ENCODE data around the gene CRKL. TPM values are rescaled to one million over a fixed set of nuclear protein-coding genes. Genes with fewer than 3 reads are reported as not detected.
A peak's percentile ranks its signal among the peaks of the same experiment; 100 is the strongest.
"Not testable (repeated sequence)": the region's sequence is repeated elsewhere in the genome, so short reads cannot be mapped to it uniquely, and the experiment has no call there.

CRKL gene
- total and polyA plus RNA-seq, 4 donors = 12.0 to 45.5 (median 22.6) TPM

DNA sequence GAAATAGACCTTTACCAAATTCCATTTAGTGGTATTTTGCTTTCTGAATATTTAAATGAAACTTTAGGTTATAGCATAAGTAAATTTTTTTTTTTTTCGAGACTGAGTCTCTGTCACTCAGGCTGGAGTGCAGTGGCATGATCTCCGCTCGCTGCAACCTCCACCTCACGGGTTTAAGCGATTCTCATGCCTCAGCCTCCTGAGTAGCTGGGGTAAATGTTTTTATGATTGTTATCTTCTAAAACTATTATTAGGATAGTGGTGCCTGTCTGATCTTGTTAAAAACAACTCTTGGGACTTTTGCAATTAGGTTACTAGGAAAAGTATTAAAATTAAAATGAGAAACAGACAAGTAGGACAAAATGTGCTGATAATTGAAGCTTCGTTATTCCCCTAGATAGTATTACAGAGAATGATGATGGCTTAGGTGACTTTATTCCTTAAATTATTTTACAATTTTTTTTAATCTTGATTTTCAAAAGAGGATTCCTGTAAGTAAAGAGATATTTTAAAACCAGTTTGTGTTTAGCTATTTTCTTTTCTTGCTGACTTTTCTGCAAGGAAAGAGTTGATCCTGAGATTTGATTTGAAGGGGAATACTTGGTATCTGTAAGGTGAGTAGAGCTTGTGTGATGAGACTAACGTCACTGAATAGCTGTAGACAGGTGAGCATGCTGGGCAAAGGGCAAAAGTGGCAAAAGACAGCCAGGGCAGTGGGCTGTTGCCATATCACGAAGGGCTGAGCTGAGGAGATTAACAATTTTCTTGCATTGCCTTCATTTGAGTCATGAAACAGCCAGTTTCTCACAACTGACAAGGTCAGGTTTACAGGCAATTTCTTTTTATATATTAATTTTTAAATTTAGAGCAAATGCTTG, 20.8 kb downstream of the CRKL start:
- Histone ChIP-seq H3K4me1 (ENCODE audit: control insufficient read depth in 4 of 4, insufficient read depth in 4 of 4, low read length in 3 of 4) (peaks cover 8 to 49% (median 40%) of the 10 kb centered on the region in 4 donors), H3K27me3 (ENCODE audit: control insufficient read depth in 4 of 4, insufficient read depth in 4 of 4, low read length in 3 of 4) (no peaks in the 10 kb centered on the region), H3K27ac (ENCODE audit: low read depth in 1 of 2, low read length in 2 of 2) (peak overlapping the region in 1 of 2 donors; percentile 14), H3K9me3 (ENCODE audit: control insufficient read depth in 4 of 4, low read length in 3 of 4) (no peaks in the 10 kb centered on the region), H3K36me3 (ENCODE audit: control insufficient read depth in 4 of 4, insufficient read depth in 3 of 4, low read depth in 1 of 4, low read length in 3 of 4) (peaks cover 2 to 7% (median 3%) of the 10 kb centered on the region in 4 donors), H3K4me3 (ENCODE audit: low read depth in 1 of 3, low read length in 3 of 3) (no peak overlapping the region), H3K9ac (ENCODE audit: low read depth in 1 of 2, low read length in 2 of 2) (peak overlapping the region in 1 of 2 donors; percentile 51)
- 70% methylated on average over 8 of the region's 8 CpGs for WGBS
- no peak for DNase-seq (ENCODE audit: low spot score)
- TF ChIP-seq HNF4A (conservative IDR thresholded peaks at IDR 0.05) = peak; percentile 70 to 84
- TF ChIP-seq YY1 (IDR thresholded peaks at IDR 0.05) = peak; percentile 20
- TF ChIP-seq RXRA (IDR thresholded peaks at IDR 0.05) = peak in 1 of 2 donors; percentile 53
- no peak for TF ChIP-seq GABPA (IDR thresholded peaks at IDR 0.05 in 1 of 2, conservative IDR thresholded peaks at IDR 0.05 in 1 of 2)
- TF ChIP-seq RAD21 (IDR thresholded peaks at IDR 0.05) = no peak
- TF ChIP-seq, protein P1, sequence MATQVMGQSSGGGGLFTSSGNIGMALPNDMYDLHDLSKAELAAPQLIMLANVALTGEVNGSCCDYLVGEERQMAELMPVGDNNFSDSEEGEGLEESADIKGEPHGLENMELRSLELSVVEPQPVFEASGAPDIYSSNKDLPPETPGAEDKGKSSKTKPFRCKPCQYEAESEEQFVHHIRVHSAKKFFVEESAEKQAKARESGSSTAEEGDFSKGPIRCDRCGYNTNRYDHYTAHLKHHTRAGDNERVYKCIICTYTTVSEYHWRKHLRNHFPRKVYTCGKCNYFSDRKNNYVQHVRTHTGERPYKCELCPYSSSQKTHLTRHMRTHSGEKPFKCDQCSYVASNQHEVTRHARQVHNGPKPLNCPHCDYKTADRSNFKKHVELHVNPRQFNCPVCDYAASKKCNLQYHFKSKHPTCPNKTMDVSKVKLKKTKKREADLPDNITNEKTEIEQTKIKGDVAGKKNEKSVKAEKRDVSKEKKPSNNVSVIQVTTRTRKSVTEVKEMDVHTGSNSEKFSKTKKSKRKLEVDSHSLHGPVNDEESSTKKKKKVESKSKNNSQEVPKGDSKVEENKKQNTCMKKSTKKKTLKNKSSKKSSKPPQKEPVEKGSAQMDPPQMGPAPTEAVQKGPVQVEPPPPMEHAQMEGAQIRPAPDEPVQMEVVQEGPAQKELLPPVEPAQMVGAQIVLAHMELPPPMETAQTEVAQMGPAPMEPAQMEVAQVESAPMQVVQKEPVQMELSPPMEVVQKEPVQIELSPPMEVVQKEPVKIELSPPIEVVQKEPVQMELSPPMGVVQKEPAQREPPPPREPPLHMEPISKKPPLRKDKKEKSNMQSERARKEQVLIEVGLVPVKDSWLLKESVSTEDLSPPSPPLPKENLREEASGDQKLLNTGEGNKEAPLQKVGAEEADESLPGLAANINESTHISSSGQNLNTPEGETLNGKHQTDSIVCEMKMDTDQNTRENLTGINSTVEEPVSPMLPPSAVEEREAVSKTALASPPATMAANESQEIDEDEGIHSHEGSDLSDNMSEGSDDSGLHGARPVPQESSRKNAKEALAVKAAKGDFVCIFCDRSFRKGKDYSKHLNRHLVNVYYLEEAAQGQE (IDR thresholded peaks at IDR 0.05) = no peak
- no peak for TF ChIP-seq EGR1 (IDR thresholded peaks at IDR 0.05; ENCODE audit: low read depth in 2 of 2)
- TF ChIP-seq NR2F2 (IDR thresholded peaks at IDR 0.05) = no peak
- TF ChIP-seq SP1 (IDR thresholded peaks at IDR 0.05) = peak; percentile 25
- TF ChIP-seq HNF4G (IDR thresholded peaks at IDR 0.05) = peak; percentile 8

DNA sequence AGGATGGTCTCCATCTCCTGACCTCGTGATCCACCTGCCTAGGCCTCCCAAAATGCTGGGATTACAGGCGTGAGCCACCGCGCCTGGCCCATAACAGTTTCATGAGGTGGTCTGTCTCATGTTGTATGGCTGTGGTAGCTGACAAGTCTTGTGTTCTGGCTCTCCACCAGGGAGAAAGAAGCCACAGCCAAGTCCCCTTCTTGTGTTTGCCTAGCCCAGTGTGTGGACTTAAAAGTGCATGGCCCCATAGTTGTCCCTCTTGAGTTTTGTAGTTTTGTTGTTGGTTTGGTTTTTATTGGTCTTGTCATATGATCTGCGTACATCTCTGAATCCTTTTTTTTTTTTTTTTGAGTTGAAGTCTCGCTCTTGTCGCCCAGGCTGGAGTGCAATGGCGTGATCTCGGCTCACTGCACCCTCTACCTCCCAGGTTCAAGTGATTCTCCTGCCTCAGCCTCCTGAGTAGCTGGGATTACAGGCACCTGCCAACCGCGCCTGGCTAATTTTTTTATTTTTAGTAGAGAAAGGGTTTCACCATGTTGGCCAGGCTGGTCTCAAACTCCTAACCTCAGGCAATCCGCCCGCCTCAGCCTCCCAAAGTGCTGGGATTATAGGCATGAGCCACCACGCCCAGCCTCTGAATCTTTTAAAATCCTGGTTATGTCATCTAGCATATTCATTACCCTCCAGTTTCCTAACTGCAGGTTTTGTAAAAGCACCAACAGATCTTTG, 22.4 kb downstream of the CRKL start:
- H3K9me3 ChIP-seq (ENCODE audit: control insufficient read depth in 4 of 4, low read length in 3 of 4); H3K36me3 ChIP-seq (ENCODE audit: control insufficient read depth in 4 of 4, insufficient read depth in 3 of 4, low read depth in 1 of 4, low read length in 3 of 4); H3K4me3 ChIP-seq (ENCODE audit: low read depth in 1 of 3, low read length in 3 of 3); H3K27me3 ChIP-seq (ENCODE audit: control insufficient read depth in 4 of 4, insufficient read depth in 4 of 4, low read length in 3 of 4); DNase-seq (ENCODE audit: low spot score); H3K27ac ChIP-seq (ENCODE audit: low read depth in 1 of 2, low read length in 2 of 2); H3K9ac ChIP-seq (ENCODE audit: low read depth in 1 of 2, low read length in 2 of 2): not testable (repeated sequence)
- peaks cover 8 to 49% (median 40%) of the 10 kb centered on the region in 4 donors for H3K4me1 ChIP-seq (ENCODE audit: control insufficient read depth in 4 of 4, insufficient read depth in 4 of 4, low read length in 3 of 4)
- 95% methylated on average over 14 of the region's 14 CpGs for WGBS

DNA sequence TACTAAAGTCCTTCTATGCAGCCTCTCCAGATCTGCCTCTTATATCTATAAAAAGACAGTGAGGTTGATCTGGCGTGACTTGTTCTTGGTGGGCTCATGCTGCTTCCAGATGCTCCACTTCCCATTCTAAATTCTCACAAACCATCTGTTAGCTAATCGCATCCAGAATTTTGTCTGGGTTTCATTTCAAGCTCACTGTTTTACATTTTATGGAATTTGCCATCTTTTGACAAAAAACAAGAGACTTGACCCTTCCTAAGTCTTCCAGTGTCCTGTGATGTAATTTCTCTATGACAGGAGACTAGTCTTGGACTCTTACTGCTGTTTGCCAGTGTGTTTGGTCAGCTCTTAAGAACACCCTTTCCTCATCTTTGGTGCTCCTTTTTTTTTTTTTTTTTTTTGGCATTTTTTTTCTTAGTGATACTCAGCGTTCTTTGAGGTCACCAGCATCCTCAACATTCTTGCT, 23.0 kb downstream of the CRKL start:
- no peak overlapping the region for H3K4me3 ChIP-seq (ENCODE audit: low read depth in 1 of 3, low read length in 3 of 3)
- peaks cover 0 to 3% (median 2%) of the 10 kb centered on the region in 4 donors for H3K36me3 ChIP-seq (ENCODE audit: control insufficient read depth in 4 of 4, insufficient read depth in 3 of 4, low read depth in 1 of 4, low read length in 3 of 4)
- DNase-seq (ENCODE audit: low spot score) = no peak
- H3K4me1 ChIP-seq (ENCODE audit: control insufficient read depth in 4 of 4, insufficient read depth in 4 of 4, low read length in 3 of 4) = peaks cover 8 to 50% (median 41%) of the 10 kb centered on the region in 4 donors
- TF ChIP-seq, protein P2, sequence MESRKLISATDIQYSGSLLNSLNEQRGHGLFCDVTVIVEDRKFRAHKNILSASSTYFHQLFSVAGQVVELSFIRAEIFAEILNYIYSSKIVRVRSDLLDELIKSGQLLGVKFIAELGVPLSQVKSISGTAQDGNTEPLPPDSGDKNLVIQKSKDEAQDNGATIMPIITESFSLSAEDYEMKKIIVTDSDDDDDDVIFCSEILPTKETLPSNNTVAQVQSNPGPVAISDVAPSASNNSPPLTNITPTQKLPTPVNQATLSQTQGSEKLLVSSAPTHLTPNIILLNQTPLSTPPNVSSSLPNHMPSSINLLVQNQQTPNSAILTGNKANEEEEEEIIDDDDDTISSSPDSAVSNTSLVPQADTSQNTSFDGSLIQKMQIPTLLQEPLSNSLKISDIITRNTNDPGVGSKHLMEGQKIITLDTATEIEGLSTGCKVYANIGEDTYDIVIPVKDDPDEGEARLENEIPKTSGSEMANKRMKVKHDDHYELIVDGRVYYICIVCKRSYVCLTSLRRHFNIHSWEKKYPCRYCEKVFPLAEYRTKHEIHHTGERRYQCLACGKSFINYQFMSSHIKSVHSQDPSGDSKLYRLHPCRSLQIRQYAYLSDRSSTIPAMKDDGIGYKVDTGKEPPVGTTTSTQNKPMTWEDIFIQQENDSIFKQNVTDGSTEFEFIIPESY (IDR thresholded peaks at IDR 0.05) = no peak
- peak overlapping the region in 1 of 2 donors; percentile 5 for H3K27ac ChIP-seq (ENCODE audit: low read depth in 1 of 2, low read length in 2 of 2)
- no peaks in the 10 kb centered on the region for H3K27me3 ChIP-seq (ENCODE audit: control insufficient read depth in 4 of 4, insufficient read depth in 4 of 4, low read length in 3 of 4)
- H3K9ac ChIP-seq (ENCODE audit: low read depth in 1 of 2, low read length in 2 of 2) = no peak overlapping the region
- no peaks in the 10 kb centered on the region for H3K9me3 ChIP-seq (ENCODE audit: control insufficient read depth in 4 of 4, low read length in 3 of 4)
- WGBS = 83% methylated on average over 3 of the region's 3 CpGs

All from liver (tissue), 9 donors.